Panc1 (cell line): ENCODE data around the gene IQSEC1.

ENCODE experiments used
- POLR2AphosphoS5 ChIP-seq: IDR thresholded peaks from 2 replicates; pipeline ENCODE4 v1.6.1; 2012; ENCODE audit warnings: mild to moderate bottlenecking, low read depth, low read length, moderate library complexity
- REST ChIP-seq, 2 experiments: IDR thresholded peaks; 2 replicates each; pipeline ENCODE4 v1.6.1; 2011 to 2012; ENCODE audit warnings: low read depth in 2 of 2, control low read depth in 1 of 2, low read length in 1 of 2, mild to moderate bottlenecking in 1 of 2, moderate library complexity in 1 of 2; ENCODE audit not compliant: insufficient read depth in 1 of 2
- SIN3A ChIP-seq: IDR thresholded peaks from 2 replicates; pipeline ENCODE4 v1.6.1; 2012; ENCODE audit warnings: low read depth, mild to moderate bottlenecking, low read length, moderate library complexity, borderline replicate concordance; ENCODE audit not compliant: insufficient read depth
- TCF7L2 ChIP-seq: IDR thresholded peaks from 2 replicates; pipeline ENCODE4 v1.6.1; 2011; ENCODE audit warnings: mild to moderate bottlenecking, low read depth, low read length, inconsistent platforms
- TF ChIP-seq, protein P1 (sequence below): fragments of 450-650 bp; IDR thresholded peaks from 2 replicates; pipeline ENCODE4 v1.5.1; 2017; ENCODE audit warnings: mild to moderate bottlenecking

GRCh38 chr3:12884790-12885582, 188.2 kb downstream of the IQSEC1 start:
- TF ChIP-seq, protein P1, sequence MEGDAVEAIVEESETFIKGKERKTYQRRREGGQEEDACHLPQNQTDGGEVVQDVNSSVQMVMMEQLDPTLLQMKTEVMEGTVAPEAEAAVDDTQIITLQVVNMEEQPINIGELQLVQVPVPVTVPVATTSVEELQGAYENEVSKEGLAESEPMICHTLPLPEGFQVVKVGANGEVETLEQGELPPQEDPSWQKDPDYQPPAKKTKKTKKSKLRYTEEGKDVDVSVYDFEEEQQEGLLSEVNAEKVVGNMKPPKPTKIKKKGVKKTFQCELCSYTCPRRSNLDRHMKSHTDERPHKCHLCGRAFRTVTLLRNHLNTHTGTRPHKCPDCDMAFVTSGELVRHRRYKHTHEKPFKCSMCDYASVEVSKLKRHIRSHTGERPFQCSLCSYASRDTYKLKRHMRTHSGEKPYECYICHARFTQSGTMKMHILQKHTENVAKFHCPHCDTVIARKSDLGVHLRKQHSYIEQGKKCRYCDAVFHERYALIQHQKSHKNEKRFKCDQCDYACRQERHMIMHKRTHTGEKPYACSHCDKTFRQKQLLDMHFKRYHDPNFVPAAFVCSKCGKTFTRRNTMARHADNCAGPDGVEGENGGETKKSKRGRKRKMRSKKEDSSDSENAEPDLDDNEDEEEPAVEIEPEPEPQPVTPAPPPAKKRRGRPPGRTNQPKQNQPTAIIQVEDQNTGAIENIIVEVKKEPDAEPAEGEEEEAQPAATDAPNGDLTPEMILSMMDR = no peak
- TF ChIP-seq POLR2AphosphoS5 (no peak), REST (IDR thresholded peaks at IDR 0.05; ENCODE audit: insufficient read depth in 1 of 2, low read depth in 2 of 2, low read length in 1 of 2) (no peak), TCF7L2 (no peak), SIN3A (no peak)
